Thyroid gland (tissue), 4 donors: ENCODE data around the gene MAGI2.

Experiments used
- POLR2A ChIP-seq, 2 donors: fragments of 450-650 bp; IDR thresholded peaks; one replicate each; pipeline ENCODE4 v1.6.1; 2017; ENCODE audit warnings: antibody characterized with exemption in 2 of 2, mild to moderate bottlenecking in 2 of 2, moderate library complexity in 1 of 2
- TF ChIP-seq, protein P1 (sequence below), 6 experiments: fragments of 200-600 bp in 3 of 6; fragments of 450-650 bp in 3 of 6; sonication (generic) in 3 of 6; IDR thresholded peaks; one replicate each; pipeline ENCODE4 v1.5.1; 2016 to 2019; ENCODE audit warnings: antibody characterized with exemption in 6 of 6, mild to moderate bottlenecking in 2 of 6, inconsistent platforms in 1 of 6, moderate library complexity in 1 of 6

DNA sequence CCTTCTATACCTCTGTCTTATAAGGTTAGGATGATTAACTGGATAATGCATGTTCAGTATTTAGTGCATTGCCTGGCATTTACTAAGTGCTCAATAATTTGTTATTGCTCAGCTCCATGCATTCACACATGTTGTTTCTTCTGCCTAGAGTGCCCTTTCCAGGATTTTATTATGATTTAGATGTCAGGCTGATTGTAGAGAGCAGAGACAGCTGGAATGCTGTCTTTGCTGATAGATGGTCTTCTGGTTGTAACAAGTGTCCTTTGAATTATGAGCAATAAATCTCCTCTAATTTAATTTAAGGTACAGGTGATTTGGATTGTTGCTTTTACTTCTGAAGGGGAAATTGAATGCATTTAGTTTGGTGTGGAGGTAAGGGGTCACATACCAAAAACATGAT, 548.0 kb downstream of the MAGI2 start:
- TF ChIP-seq POLR2A (IDR thresholded peaks at IDR 0.05): no peak
- TF ChIP-seq, protein P1, sequence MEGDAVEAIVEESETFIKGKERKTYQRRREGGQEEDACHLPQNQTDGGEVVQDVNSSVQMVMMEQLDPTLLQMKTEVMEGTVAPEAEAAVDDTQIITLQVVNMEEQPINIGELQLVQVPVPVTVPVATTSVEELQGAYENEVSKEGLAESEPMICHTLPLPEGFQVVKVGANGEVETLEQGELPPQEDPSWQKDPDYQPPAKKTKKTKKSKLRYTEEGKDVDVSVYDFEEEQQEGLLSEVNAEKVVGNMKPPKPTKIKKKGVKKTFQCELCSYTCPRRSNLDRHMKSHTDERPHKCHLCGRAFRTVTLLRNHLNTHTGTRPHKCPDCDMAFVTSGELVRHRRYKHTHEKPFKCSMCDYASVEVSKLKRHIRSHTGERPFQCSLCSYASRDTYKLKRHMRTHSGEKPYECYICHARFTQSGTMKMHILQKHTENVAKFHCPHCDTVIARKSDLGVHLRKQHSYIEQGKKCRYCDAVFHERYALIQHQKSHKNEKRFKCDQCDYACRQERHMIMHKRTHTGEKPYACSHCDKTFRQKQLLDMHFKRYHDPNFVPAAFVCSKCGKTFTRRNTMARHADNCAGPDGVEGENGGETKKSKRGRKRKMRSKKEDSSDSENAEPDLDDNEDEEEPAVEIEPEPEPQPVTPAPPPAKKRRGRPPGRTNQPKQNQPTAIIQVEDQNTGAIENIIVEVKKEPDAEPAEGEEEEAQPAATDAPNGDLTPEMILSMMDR (IDR thresholded peaks at IDR 0.05): no peak
